GM12878 (cell line): Measurements from ENCODE around the gene GRIK5. TPM values are rescaled to one million over a fixed set of nuclear protein-coding genes. Genes with fewer than 3 reads are reported as not detected.

Source experiments
- ATAC-seq: fragments of 200-7000 bp; cut with Tn5 transposase; 3 replicates; pipeline ENCODE4 v1.9.1; 2020; ENCODE audit warnings: mild to moderate bottlenecking, moderate library complexity
- BruUV-seq: library from RNA; stranded (reverse); fragments of 400-500 nt; replicated peaks from 2 replicates; lab custom pipeline; 2021; lab: Mats Ljungman, UMichigan
- CTCF ChIA-PET: fragments of 300-600 bp; sonication (Branson Sonifier 250); formaldehyde crosslinking; extraction: SDS; loops from one replicate; lab custom pipeline; 2021; ENCODE audit warnings: inconsistent platforms; lab: Yijun Ruan, JAX
- POLR2A ChIA-PET: fragments of 350-600 bp; formaldehyde crosslinking; extraction: SDS; loops from one replicate; lab custom pipeline; 2021; ENCODE audit warnings: inconsistent platforms; lab: Charles Lee
- RAD21 ChIA-PET: fragments of 300-600 bp; sonication (Branson Sonifier 250); formaldehyde crosslinking; loops from one replicate; lab custom pipeline; 2023; ENCODE audit warnings: antibody characterized with exemption; ENCODE audit not compliant: unreplicated experiment; lab: Charles Lee
- SMC1A ChIA-PET: fragments of 300-600 bp; sonication (Branson Sonifier 250); formaldehyde crosslinking; loops from one replicate; lab custom pipeline; 2023; ENCODE audit not compliant: unreplicated experiment, uncharacterized antibody; lab: Charles Lee
- DNase-seq: peaks from one replicate; pipeline ENCODE4 v3.0.0-alpha.2; 2011; ENCODE audit warnings: low read depth, low spot score
- FAIRE-seq: peaks from 3 replicates; lab custom pipeline; 2011; peaks lifted over from hg19 to GRCh38; lab: Jason Lieb, UNC
- H2AFZ ChIP-seq: 2 replicates; pipeline ENCODE4 v1.6.0; 2011; ENCODE audit warnings: low read depth, low read length, control low read depth; ENCODE audit not compliant: control insufficient read depth
- H3K27ac ChIP-seq: 2 replicates; pipeline ENCODE4 v1.5.1; 2011; ENCODE audit warnings: control low read depth; ENCODE audit not compliant: control insufficient read depth, insufficient read depth
- H3K27me3 ChIP-seq, 2 experiments: replicated peaks in 1 of 2; 2 replicates each; pipeline versions ENCODE4 v1.6.0 to v1.6.1; 2011; ENCODE audit warnings: low read length in 1 of 2; ENCODE audit not compliant: control insufficient read depth in 2 of 2, insufficient read depth in 2 of 2
- H3K36me3 ChIP-seq, 2 experiments: 2 replicates each; pipeline ENCODE4 v1.5.1; 2011; ENCODE audit warnings: low read length in 1 of 2; ENCODE audit not compliant: control insufficient read depth in 2 of 2, insufficient read depth in 2 of 2
- H3K4me1 ChIP-seq: 2 replicates; pipeline ENCODE4 v1.6.1; 2011; ENCODE audit warnings: mild to moderate bottlenecking, low read length, moderate library complexity, mixed read lengths; ENCODE audit not compliant: control insufficient read depth, insufficient read depth
- H3K4me2 ChIP-seq: 2 replicates; pipeline ENCODE4 v1.6.0; 2011; ENCODE audit warnings: control low read depth; ENCODE audit not compliant: control insufficient read depth, insufficient read depth
- H3K4me3 ChIP-seq: fragments of 200-600 bp; sonication (generic); 2 replicates; pipeline ENCODE4 v1.5.1; 2016
- H3K79me2 ChIP-seq: 2 replicates; pipeline ENCODE4 v1.6.0; 2011; ENCODE audit warnings: low read length; ENCODE audit not compliant: control insufficient read depth, insufficient read depth
- H3K9ac ChIP-seq: 2 replicates; pipeline ENCODE4 v1.8.0; 2011; ENCODE audit warnings: low read length, control low read depth, mixed read lengths; ENCODE audit not compliant: control insufficient read depth, insufficient read depth
- H3K9me3 ChIP-seq: replicated peaks from 3 replicates; pipeline ENCODE4 v1.5.1; 2011; ENCODE audit warnings: mild to moderate bottlenecking, low read length; ENCODE audit not compliant: control insufficient read depth, insufficient read depth
- H4K20me1 ChIP-seq: 2 replicates; pipeline ENCODE4 v1.6.0; 2011; ENCODE audit not compliant: control insufficient read depth, insufficient read depth
- ATF7 ChIP-seq: fragments of 450-650 bp; IDR thresholded peaks from 2 replicates; pipeline ENCODE4 v1.6.1; 2016; ENCODE audit warnings: low read depth, mild to moderate bottlenecking
- CBFB ChIP-seq: IDR thresholded peaks from 2 replicates; pipeline ENCODE4 v1.6.1; 2016; ENCODE audit warnings: antibody characterized with exemption, low read depth
- CBX5 ChIP-seq: sonication (generic); IDR thresholded peaks from 2 replicates; pipeline ENCODE4 v1.6.1; 2016; ENCODE audit warnings: low read depth, moderate library complexity, mild to moderate bottlenecking, inconsistent platforms
- CHD4 ChIP-seq: fragments of 200-600 bp; sonication (generic); IDR thresholded peaks from 2 replicates; pipeline ENCODE4 v1.6.1; 2016; ENCODE audit warnings: mild to moderate bottlenecking
- CREM ChIP-seq: IDR thresholded peaks from 2 replicates; pipeline ENCODE4 v1.6.1; 2014; ENCODE audit warnings: antibody characterized with exemption, low read depth
- KAT2A ChIP-seq: conservative IDR thresholded peaks from 2 replicates; pipeline ENCODE4 v1.6.1; 2011; ENCODE audit warnings: low read depth, low read length; ENCODE audit not compliant: control insufficient read depth
- KDM1A ChIP-seq: fragments of 200-600 bp; sonication (generic); IDR thresholded peaks from 2 replicates; pipeline ENCODE4 v1.6.1; 2016; ENCODE audit warnings: borderline replicate concordance
- KLF5 ChIP-seq: fragments of 450-650 bp; IDR thresholded peaks from 2 replicates; pipeline ENCODE4 v1.6.1; 2014; ENCODE audit warnings: mild to moderate bottlenecking; ENCODE audit not compliant: partially characterized antibody
- POLR2AphosphoS2 ChIP-seq: IDR thresholded peaks from 2 replicates; pipeline ENCODE4 v1.6.1; 2011; ENCODE audit warnings: low read depth, mild to moderate bottlenecking, low read length, improper control_type of control experiment, moderate library complexity
- RCOR1 ChIP-seq: conservative IDR thresholded peaks from 2 replicates; pipeline ENCODE4 v1.6.1; 2012; ENCODE audit warnings: low read depth, low read length, improper control_type of control experiment
- SIX5 ChIP-seq: IDR thresholded peaks from 2 replicates; pipeline ENCODE4 v1.6.1; 2011; ENCODE audit warnings: mild to moderate bottlenecking, low read depth, low read length, moderate library complexity; ENCODE audit not compliant: severe bottlenecking
- SREBF1 ChIP-seq: IDR thresholded peaks from 2 replicates; pipeline ENCODE4 v1.6.1; 2012; ENCODE audit warnings: mild to moderate bottlenecking, low read length
- SUZ12 ChIP-seq: fragments of 200-600 bp; sonication (generic); IDR thresholded peaks from one replicate; pipeline ENCODE4 v1.6.1; 2018; ENCODE audit warnings: antibody characterized with exemption, mild to moderate bottlenecking; ENCODE audit not compliant: unreplicated experiment
- WRNIP1 ChIP-seq: IDR thresholded peaks from 2 replicates; pipeline ENCODE4 v1.6.1; 2011; ENCODE audit warnings: low read depth, low read length, improper control_type of control experiment, borderline replicate concordance
- ZZZ3 ChIP-seq: IDR thresholded peaks from 2 replicates; pipeline ENCODE4 v1.6.1; 2011; ENCODE audit warnings: low read depth; ENCODE audit not compliant: control insufficient read depth, insufficient read length
- WGBS: methylation state at CpG from one replicate; pipeline ENCODE4 v1.1.6; 2016; ENCODE audit warnings: low lambda C conversion rate; ENCODE audit not compliant: insufficient replicate concordance, insufficient coverage; ENCODE audit errors: missing lambda C conversion rate; 5-methylcytosine and 5-hydroxymethylcytosine counted together
- in situ Hi-C: fragments of 300-500 bp; cut with MboI; formaldehyde crosslinking; loops from 9 replicates; pipeline ENCODE4 v1.14.3; 2018; ENCODE audit warnings: mixed read lengths
- intact Hi-C: fragments of 100-400 bp; cut with micrococcal nuclease; formaldehyde crosslinking; loops from one replicate; pipeline ENCODE4 v1.14.2; 2022; ENCODE audit not compliant: unreplicated experiment
- polyA plus RNA-seq, 11 experiments: library from polyadenylated mRNA; depleted of rRNA in 4 of 11; unstranded in 6 of 11; stranded (reverse) in 5 of 11; fragments of >200 nt; fragmentation: Nextera tagmentation in 4 of 11; fragmentation: Illumina TruSeq in 1 of 11; extraction: Ambion mirVana in 4 of 11; extraction: Trizol in 1 of 11; gene quantifications; 1 replicate in 1 of 11; 2 replicates in 10 of 11; pipeline versions ENCODE4 v1.2.1 to v1.2.3, GENCODE V29; 2011 to 2016; ENCODE audit warnings: inconsistent platforms in 2 of 11, missing spikeins in 2 of 11, low read depth in 1 of 11
- total RNA-seq, 4 experiments: library from RNA; depleted of rRNA in 3 of 4; stranded (reverse); fragments of >200 nt in 3 of 4; fragmentation: Illumina TruSeq in 1 of 4; extraction: Trizol in 1 of 4; gene quantifications; 2 replicates each; pipeline versions ENCODE4 v1.2.1 to v1.2.3, GENCODE V29; 2013 to 2021

The GRIK5 gene
- total and polyA plus RNA-seq, 10 of the 15 experiments (the other 5 are each of a cell fraction or from before 2014, with no cell fraction given), result 0.03 to 0.23 (median 0.07) TPM; not detected in 3

DNA sequence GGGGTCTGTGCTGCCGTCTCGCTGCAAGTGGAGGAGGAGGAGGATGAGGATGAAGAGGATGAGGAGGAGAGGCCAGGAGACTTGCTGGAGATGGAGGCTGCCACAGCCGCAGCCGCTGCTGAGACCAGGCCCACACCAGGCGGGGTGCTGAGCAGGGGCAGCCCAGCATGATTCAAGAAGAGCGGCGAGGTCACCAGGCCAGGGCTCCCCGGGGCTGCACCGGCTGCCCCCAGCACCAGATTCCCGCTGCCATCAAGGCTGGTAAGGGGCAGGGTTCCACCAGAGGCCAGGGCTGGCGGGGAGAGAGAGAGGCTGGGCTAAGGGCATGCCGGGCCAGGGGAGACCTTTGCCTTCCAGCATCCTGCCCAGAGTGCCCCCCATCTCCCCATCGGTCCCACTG is 21.3 kb upstream of the GRIK5 start:
- Histone ChIP-seq H3K9ac (no peak overlapping the region), H3K9me3 (no peaks in the 10 kb centered on the region), H3K27me3 (no peaks in the 10 kb centered on the region), H2AFZ (no peak overlapping the region), H3K4me3 (no peak overlapping the region), H3K4me2 (no peak overlapping the region), H3K79me2 (no peaks in the 10 kb centered on the region), H3K36me3 (peaks cover 12 to 27% of the 10 kb centered on the region in 2 experiments; a peak in 3 of 4 replicates), H3K4me1 (peaks cover 40% of the 10 kb centered on the region), H3K27ac (0 out of 2 replicates have a peak overlapping the region, but pooled peaks have one; percentile 10), H4K20me1 (no peaks in the 10 kb centered on the region)
- ChIA-PET RAD21 (no interaction called here), SMC1A (interaction anchor here (1.1 kb wide), 1 partner anchor 10 kb away, joined by 3 read pairs; no protein-coding TSS in a partner anchor), POLR2A (interaction anchor here (0.8 to 1.3 kb wide), 2 partner anchors 11 to 15 kb away, joined by 3 to 5 read pairs; partner anchors contain the start of gene ZNF574), CTCF (no interaction called here)
- in situ Hi-C loops (no loop called here), intact Hi-C loops (no loop called here)
- no peak for DNase-seq
- WGBS, result 88% methylated on average over 13 of the region's 13 CpGs
- ATAC-seq, result no peak
- no peak for FAIRE-seq
- TF ChIP-seq WRNIP1 (no peak), KLF5 (no peak), CHD4 (no peak), ZZZ3 (no peak), KAT2A (no peak), POLR2AphosphoS2 (no peak), RCOR1 (no peak), SIX5 (no peak), CBFB (no peak), CREM (no peak), SREBF1 (no peak), CBX5 (no peak), SUZ12 (no peak), ATF7 (no peak), KDM1A (no peak)
- no TSS peak for BruUV-seq
